NB4 (cell line): ENCODE results near the gene PHKB.

Experiments
- DNase-seq: peaks from one replicate; pipeline ENCODE4 v3.0.0; 2010; ENCODE audit warnings: low read depth
- H3K4me3 ChIP-seq: one replicate; pipeline ENCODE4 v1.5.1; 2011; ENCODE audit warnings: mild to moderate bottlenecking, low read depth, low read length, moderate library complexity
- CTCF ChIP-seq: IDR thresholded peaks from one replicate; pipeline ENCODE4 v1.5.1; 2012; ENCODE audit warnings: low read depth, low read length
- MAX ChIP-seq: IDR thresholded peaks from 2 replicates; pipeline ENCODE4 v1.6.1; 2011; ENCODE audit warnings: low read depth, low read length
- MYC ChIP-seq: IDR thresholded peaks from 2 replicates; pipeline ENCODE4 v1.6.1; 2011; ENCODE audit warnings: low read depth, low read length
- POLR2A ChIP-seq: IDR thresholded peaks from 2 replicates; pipeline ENCODE4 v1.6.1; 2011; ENCODE audit warnings: mild to moderate bottlenecking; ENCODE audit not compliant: insufficient read length; ENCODE audit errors: extremely low read depth

PHKB gene

DNA sequence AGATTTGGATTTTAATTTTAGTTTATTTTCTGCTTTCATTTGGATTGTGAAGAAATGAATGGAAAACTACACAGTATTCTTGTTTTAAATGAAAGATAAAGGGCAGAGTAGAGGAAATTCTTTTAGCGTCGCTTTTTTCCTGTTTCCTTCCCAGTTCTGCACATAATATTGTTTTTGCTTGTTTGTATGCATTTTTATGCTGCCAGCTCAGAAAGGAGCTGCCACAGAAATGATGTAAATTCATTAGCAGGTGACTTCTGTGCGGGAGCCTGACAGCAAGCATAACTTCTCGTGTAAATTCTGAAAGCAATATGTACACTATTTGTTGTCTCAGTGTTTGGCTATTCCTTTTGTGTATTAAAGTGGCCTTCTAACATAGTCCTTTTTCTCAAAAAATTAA lies 234.6 kb downstream of the PHKB start:
- no peak overlapping the region for H3K4me3 ChIP-seq
- no peak for DNase-seq
- no peak for TF ChIP-seq POLR2A
- no peak for TF ChIP-seq MAX
- TF ChIP-seq MYC: no peak
- no peak for TF ChIP-seq CTCF

DNA sequence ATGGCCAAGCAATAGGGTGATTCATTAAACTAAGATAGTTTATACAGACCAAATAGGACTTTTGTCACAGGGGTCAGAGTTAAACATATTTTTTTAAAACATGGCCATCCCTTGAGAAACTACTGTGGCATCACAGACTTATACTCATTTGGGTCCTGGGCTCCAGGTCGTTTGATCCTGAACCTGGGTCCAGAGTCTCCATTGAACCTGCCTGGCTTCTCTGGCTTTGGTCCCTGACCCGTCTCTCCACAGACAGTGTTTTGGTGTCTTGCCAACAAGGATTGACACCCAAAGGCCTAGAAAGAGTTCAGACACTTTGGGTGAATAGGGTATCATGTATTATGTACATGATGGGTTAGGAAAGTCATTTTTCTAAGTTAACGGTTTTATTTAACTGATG lies 236.7 kb downstream of the PHKB start:
- TF ChIP-seq POLR2A: no peak
- TF ChIP-seq MYC: no peak
- TF ChIP-seq MAX: no peak
- TF ChIP-seq CTCF: no peak
- no peak for DNase-seq
- H3K4me3 ChIP-seq: no peak overlapping the region

GRCh38 chr16:47699106-47699505 lies 238.0 kb downstream of the PHKB start:
- no peak for TF ChIP-seq CTCF
- no peak for TF ChIP-seq MYC
- TF ChIP-seq POLR2A: no peak
- TF ChIP-seq MAX: no peak; the same call in 1 of the 2 replicates
- H3K4me3 ChIP-seq: no peak overlapping the region
- DNase-seq: peak; percentile 87

GRCh38 chr16:47700857-47701587 lies 239.9 kb downstream of the PHKB start:
- TF ChIP-seq MYC (no peak), CTCF (no peak), MAX (no peak), POLR2A (no peak)
- H3K4me3 ChIP-seq: no peak overlapping the region
- no peak for DNase-seq

GRCh38 chr16:47705266-47705665 lies 244.1 kb downstream of the PHKB start:
- TF ChIP-seq MYC (no peak), CTCF (no peak), MAX (no peak), POLR2A (no peak)
- no peak for DNase-seq
- no peak overlapping the region for H3K4me3 ChIP-seq
